GM12801 (cell line): ENCODE results near the gene SSTR4.

Experiments
- TF ChIP-seq, protein P1 (sequence below): IDR thresholded peaks from one replicate; pipeline ENCODE4 v1.5.1; 2011; ENCODE audit warnings: control low read depth; ENCODE audit not compliant: insufficient read length; ENCODE audit errors: extremely low read depth

SSTR4 gene

DNA sequence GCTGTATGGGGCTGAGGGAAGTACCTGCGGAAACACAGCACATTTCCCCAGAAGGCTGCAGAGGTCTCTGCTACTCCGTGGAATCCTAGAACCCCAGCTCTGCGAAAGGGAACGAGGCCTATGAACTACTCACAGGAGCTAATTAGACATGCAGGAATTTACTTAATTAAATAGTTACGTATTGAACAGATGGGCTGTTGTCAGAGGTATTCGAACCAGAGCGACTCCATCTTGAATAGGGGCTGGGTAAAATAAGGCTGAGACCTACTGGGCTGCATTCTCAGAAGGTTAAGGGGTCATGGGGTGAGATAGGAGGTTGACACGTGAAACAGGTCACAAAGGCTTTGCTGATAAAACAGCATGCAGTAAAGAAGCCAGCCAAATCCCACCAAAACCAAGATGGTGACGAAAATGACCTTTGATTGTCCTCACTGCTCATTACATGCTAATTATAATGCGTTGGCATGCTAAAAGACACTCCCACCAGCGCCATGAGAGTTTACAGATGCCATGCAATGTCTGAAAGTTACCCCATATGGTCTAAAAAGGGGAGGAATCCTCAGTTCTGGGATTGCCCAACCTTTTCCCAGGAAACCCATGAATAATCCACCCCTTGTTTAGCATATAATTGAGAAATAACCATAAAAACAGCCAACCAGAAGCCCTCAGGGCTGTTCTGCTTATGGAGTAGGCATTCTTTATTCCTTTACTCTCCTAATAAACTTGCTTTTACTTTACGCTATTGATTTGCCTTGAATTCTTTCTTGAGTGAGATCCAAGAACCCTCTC, 14.7 kb upstream of the SSTR4 start:
- TF ChIP-seq, protein P1, sequence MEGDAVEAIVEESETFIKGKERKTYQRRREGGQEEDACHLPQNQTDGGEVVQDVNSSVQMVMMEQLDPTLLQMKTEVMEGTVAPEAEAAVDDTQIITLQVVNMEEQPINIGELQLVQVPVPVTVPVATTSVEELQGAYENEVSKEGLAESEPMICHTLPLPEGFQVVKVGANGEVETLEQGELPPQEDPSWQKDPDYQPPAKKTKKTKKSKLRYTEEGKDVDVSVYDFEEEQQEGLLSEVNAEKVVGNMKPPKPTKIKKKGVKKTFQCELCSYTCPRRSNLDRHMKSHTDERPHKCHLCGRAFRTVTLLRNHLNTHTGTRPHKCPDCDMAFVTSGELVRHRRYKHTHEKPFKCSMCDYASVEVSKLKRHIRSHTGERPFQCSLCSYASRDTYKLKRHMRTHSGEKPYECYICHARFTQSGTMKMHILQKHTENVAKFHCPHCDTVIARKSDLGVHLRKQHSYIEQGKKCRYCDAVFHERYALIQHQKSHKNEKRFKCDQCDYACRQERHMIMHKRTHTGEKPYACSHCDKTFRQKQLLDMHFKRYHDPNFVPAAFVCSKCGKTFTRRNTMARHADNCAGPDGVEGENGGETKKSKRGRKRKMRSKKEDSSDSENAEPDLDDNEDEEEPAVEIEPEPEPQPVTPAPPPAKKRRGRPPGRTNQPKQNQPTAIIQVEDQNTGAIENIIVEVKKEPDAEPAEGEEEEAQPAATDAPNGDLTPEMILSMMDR = no peak

DNA sequence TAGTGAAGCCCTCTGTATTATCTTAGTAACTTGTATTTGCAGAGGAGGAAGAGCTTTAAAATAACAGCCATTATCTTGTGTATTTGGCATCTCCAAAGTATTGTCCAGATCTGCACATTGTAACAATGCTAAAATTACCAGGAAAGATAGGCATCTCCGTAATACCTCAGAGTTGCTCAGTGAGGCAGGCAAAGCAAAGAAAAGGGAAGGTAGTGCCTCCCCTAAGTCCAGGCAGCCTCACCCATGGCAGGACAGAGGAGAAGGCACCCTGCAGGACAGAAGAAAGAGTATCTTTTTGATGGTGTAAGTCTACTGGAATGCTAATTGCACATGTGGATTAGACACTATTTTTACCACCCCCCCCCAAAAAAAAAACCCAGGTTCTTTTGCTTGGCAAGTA, 13.6 kb upstream of the SSTR4 start:
- TF ChIP-seq, protein P1 = no peak

DNA sequence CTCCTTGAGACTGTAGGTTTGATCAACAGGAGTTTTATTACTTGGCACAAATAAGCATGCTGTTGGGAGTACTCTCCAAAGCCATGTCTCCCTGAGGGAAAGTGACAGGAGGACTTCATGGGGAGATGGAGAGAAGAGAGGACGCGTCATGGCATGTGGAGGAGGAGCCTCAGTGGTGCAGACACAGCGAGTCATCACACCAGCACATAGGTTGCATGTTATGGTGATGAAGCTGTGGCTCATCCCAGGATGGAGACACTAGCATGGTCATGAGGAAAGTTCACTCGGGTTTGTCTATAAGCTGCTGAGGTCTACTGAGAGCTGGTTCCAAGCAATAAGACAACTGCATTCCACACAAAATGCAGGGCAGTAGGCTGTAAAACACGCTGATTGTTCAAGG, 13.2 kb upstream of the SSTR4 start:
- TF ChIP-seq, protein P1 = no peak

DNA sequence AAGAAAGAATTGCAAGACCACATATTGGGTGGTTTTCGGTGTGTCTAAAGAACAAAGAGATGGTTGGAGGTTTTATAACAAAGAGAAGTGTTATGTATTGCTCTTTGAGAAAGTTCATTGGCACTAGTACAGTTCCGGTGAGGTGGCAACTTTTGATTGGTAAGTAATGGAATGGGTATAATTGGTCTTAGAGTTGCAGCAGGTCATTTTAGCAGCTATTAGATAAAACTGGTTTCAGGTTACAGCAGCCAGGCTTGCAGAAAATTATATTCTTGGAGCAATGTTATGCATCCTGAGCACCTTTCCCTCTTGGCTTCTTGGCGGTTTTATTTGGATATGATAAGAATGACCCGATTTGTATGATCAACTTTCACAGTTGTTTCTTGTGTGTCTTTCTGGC, 12.3 kb upstream of the SSTR4 start:
- TF ChIP-seq, protein P1 = no peak

DNA sequence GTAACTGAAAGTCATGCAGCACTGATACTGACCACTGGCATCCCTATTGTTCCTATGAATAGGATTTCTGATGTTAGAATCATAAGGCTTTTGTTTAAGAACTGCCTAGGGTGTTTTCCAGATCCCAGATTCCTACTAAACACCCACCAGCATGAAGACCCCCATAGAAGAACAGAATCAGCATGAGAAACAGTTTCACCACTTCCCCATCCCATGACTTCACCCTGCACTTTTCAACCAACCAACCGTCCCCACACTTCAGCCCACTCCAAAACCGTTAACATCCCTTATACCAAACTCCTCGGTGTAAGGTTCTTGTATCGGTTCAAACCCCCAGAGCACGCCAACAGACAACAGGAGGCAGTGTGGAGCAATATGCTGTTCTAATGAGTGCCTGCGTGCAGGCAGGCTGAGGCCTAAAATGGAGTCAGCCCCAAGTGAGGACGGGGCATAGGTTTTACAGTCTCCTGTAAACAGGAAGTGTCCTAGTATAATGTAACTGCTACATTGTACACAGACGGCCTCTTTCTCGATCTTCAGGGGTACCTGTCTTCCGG, 11.4 kb upstream of the SSTR4 start:
- TF ChIP-seq, protein P1 = no peak

DNA sequence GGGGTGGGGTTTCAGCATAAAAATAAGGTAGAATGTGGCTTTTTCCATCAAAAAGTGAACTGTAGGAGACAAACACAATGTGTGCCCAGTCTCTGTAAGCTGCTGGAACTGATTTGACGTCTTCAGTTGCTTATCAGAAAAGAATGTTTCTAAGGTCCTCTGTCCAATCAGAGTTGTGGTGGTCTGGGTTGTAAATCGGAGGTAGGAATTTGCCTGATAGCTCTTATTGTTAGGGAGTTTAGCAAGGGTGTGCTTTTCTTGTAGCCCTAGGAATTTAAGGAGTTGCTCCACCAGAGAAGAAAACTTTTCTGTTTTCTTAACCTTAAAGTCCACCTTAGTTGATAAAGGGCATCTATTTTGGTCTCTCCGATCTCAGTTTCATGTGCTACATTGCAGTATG, 10.4 kb upstream of the SSTR4 start:
- TF ChIP-seq, protein P1 = no peak

DNA sequence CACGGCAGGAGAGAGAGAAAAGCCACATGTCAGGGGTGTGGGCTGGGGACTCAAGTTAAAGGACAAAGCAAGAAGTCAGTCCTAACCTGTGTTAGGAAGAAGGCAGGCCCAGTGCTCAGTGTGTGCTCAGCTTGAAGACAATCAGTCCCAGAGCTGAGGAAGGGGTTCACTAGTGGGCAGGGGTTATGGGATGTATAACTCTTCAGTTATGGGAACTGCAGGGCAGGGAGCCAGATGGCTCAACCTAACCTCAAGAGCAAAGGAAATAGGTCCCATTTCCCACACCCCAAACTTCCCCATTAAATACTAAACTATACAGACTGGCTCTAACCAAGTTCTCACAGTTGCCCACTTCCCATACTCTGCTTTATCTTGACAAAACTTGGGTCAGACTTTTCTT, 7.4 kb upstream of the SSTR4 start:
- TF ChIP-seq, protein P1 = no peak
